Astrocyte (in vitro differentiated cells and primary cell): ENCODE data around the gene CPEB3. TPM values are rescaled to one million over a fixed set of nuclear protein-coding genes. Genes with fewer than 3 reads are reported as not detected.

Experiments used
- DNase-seq: peaks from one replicate; pipeline ENCODE4 v3.0.0-alpha.2; 2010; ENCODE audit warnings: low read depth
- FAIRE-seq: peaks from 2 replicates; lab custom pipeline; 2011; peaks lifted over from hg19 to GRCh38; lab: Jason Lieb, UNC
- H2AFZ ChIP-seq: 2 replicates; pipeline ENCODE4 v1.6.0; 2012; ENCODE audit warnings: low read depth, low read length, inconsistent platforms
- H3K27ac ChIP-seq: 2 replicates; pipeline ENCODE4 v1.5.1; 2011; ENCODE audit warnings: low read depth, low read length, inconsistent platforms
- H3K27me3 ChIP-seq: 2 replicates; pipeline ENCODE4 v1.6.0; 2011; ENCODE audit warnings: low read length, inconsistent platforms; ENCODE audit not compliant: insufficient read depth
- H3K36me3 ChIP-seq: 2 replicates; pipeline ENCODE4 v1.5.1; 2011; ENCODE audit warnings: low read length, inconsistent platforms; ENCODE audit not compliant: insufficient read depth
- H3K4me1 ChIP-seq: 2 replicates; pipeline ENCODE4 v1.5.1; 2011; ENCODE audit warnings: low read length, inconsistent platforms; ENCODE audit not compliant: insufficient read depth
- H3K4me2 ChIP-seq: 2 replicates; pipeline ENCODE4 v1.6.0; 2012; ENCODE audit warnings: low read length, inconsistent platforms
- H3K4me3 ChIP-seq: 2 replicates; pipeline ENCODE4 v1.5.1; 2011; ENCODE audit warnings: low read depth, mild to moderate bottlenecking, low read length, inconsistent platforms; ENCODE audit not compliant: insufficient read depth
- H3K79me2 ChIP-seq: 2 replicates; pipeline ENCODE4 v1.6.0; 2012; ENCODE audit warnings: mild to moderate bottlenecking, low read length, inconsistent platforms; ENCODE audit not compliant: insufficient read depth
- H3K9ac ChIP-seq: 2 replicates; pipeline ENCODE4 v1.6.0; 2012; ENCODE audit warnings: mild to moderate bottlenecking, low read length, inconsistent platforms
- H3K9me3 ChIP-seq: 2 replicates; pipeline ENCODE4 v1.5.1; 2012; ENCODE audit warnings: low read depth, mild to moderate bottlenecking, low read length, inconsistent platforms; ENCODE audit not compliant: insufficient read depth
- H4K20me1 ChIP-seq: 2 replicates; pipeline ENCODE4 v1.6.0; 2012; ENCODE audit warnings: low read length, inconsistent platforms; ENCODE audit not compliant: insufficient read depth
- H3K27ac Mint-ChIP-seq: one replicate; pipeline ENCODE4 v1.8.0; 2021; ENCODE audit warnings: mild to moderate bottlenecking, mixed read lengths; ENCODE audit not compliant: unreplicated experiment
- H3K27me3 Mint-ChIP-seq: one replicate; pipeline ENCODE4 v1.8.0; 2021; ENCODE audit warnings: low read depth, mixed read lengths; ENCODE audit not compliant: unreplicated experiment
- H3K36me3 Mint-ChIP-seq: one replicate; pipeline ENCODE4 v1.8.0; 2021; ENCODE audit warnings: low read depth, mixed read lengths; ENCODE audit not compliant: unreplicated experiment
- H3K4me1 Mint-ChIP-seq: one replicate; pipeline ENCODE4 v1.8.0; 2021; ENCODE audit warnings: low read depth, mixed read lengths; ENCODE audit not compliant: unreplicated experiment
- H3K4me3 Mint-ChIP-seq: one replicate; pipeline ENCODE4 v1.8.0; 2021; ENCODE audit warnings: mild to moderate bottlenecking, moderate library complexity, mixed read lengths; ENCODE audit not compliant: unreplicated experiment
- H3K9me3 Mint-ChIP-seq: one replicate; pipeline ENCODE4 v1.8.0; 2021; ENCODE audit warnings: mild to moderate bottlenecking, mixed read lengths; ENCODE audit not compliant: unreplicated experiment
- CTCF ChIP-seq: IDR thresholded peaks from 2 replicates; pipeline ENCODE4 v1.5.1; 2011; ENCODE audit warnings: low read depth, mild to moderate bottlenecking, inconsistent platforms, low read length, moderate library complexity; ENCODE audit not compliant: insufficient read depth
- EZH2 ChIP-seq: IDR thresholded peaks from 2 replicates; pipeline ENCODE4 v1.6.1; 2012; ENCODE audit warnings: mild to moderate bottlenecking, low read length, inconsistent platforms; ENCODE audit not compliant: insufficient read depth
- total RNA-seq: library from RNA; stranded (reverse); gene quantifications from 2 replicates; pipeline ENCODE4 v1.2.1, GENCODE V29; 2021

Gene CPEB3
- total RNA-seq, 1 donor from 2014 or later, result 1.6 TPM

GRCh38 chr10:92010047-92010735 is 280.7 kb downstream of the CPEB3 start:
- Histone ChIP-seq H3K4me3 (no peak overlapping the region), H3K4me2 (no peak overlapping the region), H3K27ac (no peak overlapping the region), H2AFZ (no peak overlapping the region), H3K36me3 (peaks cover 14% of the 10 kb centered on the region), H3K4me1 (no peaks in the 10 kb centered on the region), H3K27me3 (no peaks in the 10 kb centered on the region), H4K20me1 (peaks cover 4% of the 10 kb centered on the region), H3K9ac (no peak overlapping the region), H3K9me3 (no peaks in the 10 kb centered on the region), H3K79me2 (no peaks in the 10 kb centered on the region)
- Mint-ChIP-seq H3K4me3 (no peak overlapping the region), H3K27ac (no peak overlapping the region), H3K4me1 (peaks cover 6% of the 10 kb centered on the region), H3K27me3 (no peaks in the 10 kb centered on the region), H3K36me3 (peaks cover 7% of the 10 kb centered on the region), H3K9me3 (no peaks in the 10 kb centered on the region)
- FAIRE-seq (no peak), DNase-seq (no peak)
- TF ChIP-seq CTCF, result no peak
- TF ChIP-seq EZH2, result no peak

- Histone ChIP-seq H3K9ac (no peak overlapping the region), H3K9me3 (no peaks in the 10 kb centered on the region), H2AFZ (no peak overlapping the region), H4K20me1 (peaks cover 4% of the 10 kb centered on the region), H3K36me3 (peaks cover 11% of the 10 kb centered on the region), H3K4me1 (no peaks in the 10 kb centered on the region), H3K79me2 (no peaks in the 10 kb centered on the region), H3K4me3 (no peak overlapping the region), H3K4me2 (no peak overlapping the region), H3K27ac (no peak overlapping the region), H3K27me3 (no peaks in the 10 kb centered on the region)
- H3K9me3 Mint-ChIP-seq, result no peaks in the 10 kb centered on the region
- DNase-seq (no peak), FAIRE-seq (no peak)
- no peaks in the 10 kb centered on the region for H3K27me3 Mint-ChIP-seq
- H3K27ac Mint-ChIP-seq, result no peak overlapping the region
- H3K36me3 Mint-ChIP-seq, result peaks cover 10% of the 10 kb centered on the region
- no peak overlapping the region for H3K4me3 Mint-ChIP-seq
- H3K4me1 Mint-ChIP-seq, result peaks cover 6% of the 10 kb centered on the region
- TF ChIP-seq EZH2, result no peak
- TF ChIP-seq CTCF, result no peak
Observed at GRCh38 chr10:92009445-92009844, 281.4 kb downstream of the CPEB3 start.

- peaks cover 2% of the 10 kb centered on the region for H3K36me3 ChIP-seq
- no peaks in the 10 kb centered on the region for H3K79me2 ChIP-seq
- H3K9me3 Mint-ChIP-seq, result no peaks in the 10 kb centered on the region
- no peaks in the 10 kb centered on the region for H3K27me3 Mint-ChIP-seq
- no peak for FAIRE-seq
- no peak overlapping the region for H3K27ac Mint-ChIP-seq
- no peaks in the 10 kb centered on the region for H3K4me1 ChIP-seq
- peaks cover 8% of the 10 kb centered on the region for H3K4me1 Mint-ChIP-seq
- no peaks in the 10 kb centered on the region for H3K9me3 ChIP-seq
- TF ChIP-seq CTCF (no peak), EZH2 (no peak)
- no peak overlapping the region for H3K27ac ChIP-seq
- no peak overlapping the region for H2AFZ ChIP-seq
- DNase-seq, result no peak
- H3K9ac ChIP-seq, result no peak overlapping the region
- no peaks in the 10 kb centered on the region for H4K20me1 ChIP-seq
- H3K27me3 ChIP-seq, result no peaks in the 10 kb centered on the region
- H3K4me3 Mint-ChIP-seq, result no peak overlapping the region
- no peak overlapping the region for H3K4me2 ChIP-seq
- no peak overlapping the region for H3K4me3 ChIP-seq
- H3K36me3 Mint-ChIP-seq, result peaks cover 10% of the 10 kb centered on the region
Observed at GRCh38 chr10:92005978-92006377, 284.9 kb downstream of the CPEB3 start.
